NCI-H1092 treated with DMSO at 0.1 percent for 48 hours (cell line): ENCODE measurements around the gene SLC12A7.
"Not testable (repeated sequence)": the region's sequence is repeated elsewhere in the genome, so short reads cannot be mapped to it uniquely, and the experiment has no call there.

Source experiments
- DNase-seq: peaks from one replicate; lab custom pipeline; 2025; lab: John Stamatoyannopoulos, UW

The SLC12A7 gene

GRCh38 chr5:1095990-1096363 lies 15.9 kb downstream of the SLC12A7 start:
- DNase-seq = no peak

- DNase-seq = no peak
These were observed 16.4 kb downstream of the SLC12A7 start for GRCh38 chr5:1095302-1095989.

DNA sequence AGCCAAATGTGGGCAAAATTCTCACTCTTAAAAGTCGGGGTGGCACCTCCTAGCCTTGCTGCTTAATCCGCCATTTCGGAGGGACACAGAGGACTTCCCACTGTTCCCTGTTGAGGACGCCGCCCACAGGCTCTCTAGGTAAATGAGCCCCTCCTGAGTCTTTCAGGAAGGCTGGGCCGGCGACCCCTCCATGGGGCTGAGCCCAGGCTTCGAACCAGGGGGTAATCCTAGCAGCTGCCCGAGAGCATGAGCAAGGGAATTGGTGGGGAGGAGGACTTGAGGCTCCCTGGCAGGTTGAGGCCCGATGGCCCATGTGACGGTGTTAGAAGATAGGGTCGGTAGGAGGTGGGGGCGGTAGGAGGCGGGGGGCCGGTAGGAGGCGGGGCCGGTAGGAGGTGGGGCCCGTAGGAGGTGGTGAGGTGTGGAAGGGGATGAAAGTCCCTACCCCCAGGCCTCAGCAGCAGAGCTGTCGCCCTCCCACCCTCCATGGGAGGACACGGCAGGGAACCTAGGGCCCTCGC lies 17.1 kb downstream of the SLC12A7 start:
- no peak for DNase-seq

DNA sequence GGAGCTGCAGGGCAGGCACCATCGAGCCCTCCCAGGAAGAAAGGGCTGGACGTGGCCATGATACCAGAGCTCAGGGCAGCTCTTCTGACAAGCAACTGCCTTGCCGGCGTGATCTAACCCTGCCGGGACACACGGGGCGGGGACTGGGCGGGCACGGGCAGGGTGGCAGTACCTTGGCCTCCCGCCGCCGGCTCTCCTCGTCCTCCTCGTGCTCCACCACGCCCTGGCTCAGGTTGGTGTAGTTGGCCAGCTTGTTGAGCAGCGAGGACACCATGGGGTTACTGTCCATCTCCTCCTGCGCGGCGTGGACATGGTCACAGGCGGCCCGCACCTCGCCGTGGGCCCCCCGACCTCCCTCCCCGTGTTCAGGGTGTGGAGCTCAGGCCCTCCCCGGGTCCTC lies 18.5 kb downstream of the SLC12A7 start:
- no peak for DNase-seq

DNA sequence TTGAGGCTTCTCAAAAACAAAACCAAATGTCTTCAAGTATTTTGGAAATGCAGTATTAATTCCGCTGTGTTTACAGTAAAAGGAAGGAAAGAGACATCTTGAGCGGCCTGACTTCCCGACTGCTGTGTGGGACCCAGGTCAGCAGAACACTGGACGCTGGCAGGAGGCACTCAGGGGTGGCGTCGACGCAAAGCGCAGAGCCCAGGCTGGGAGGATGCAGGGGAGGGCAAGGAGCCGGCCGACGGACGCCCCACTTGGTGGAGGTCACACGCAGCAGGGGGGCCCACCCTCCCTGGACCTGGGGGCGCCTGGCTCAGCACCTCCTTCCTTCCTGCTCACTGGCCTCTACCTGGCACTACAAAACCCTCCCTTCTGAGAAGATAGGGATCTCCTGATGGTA lies 19.7 kb downstream of the SLC12A7 start:
- no peak for DNase-seq

DNA sequence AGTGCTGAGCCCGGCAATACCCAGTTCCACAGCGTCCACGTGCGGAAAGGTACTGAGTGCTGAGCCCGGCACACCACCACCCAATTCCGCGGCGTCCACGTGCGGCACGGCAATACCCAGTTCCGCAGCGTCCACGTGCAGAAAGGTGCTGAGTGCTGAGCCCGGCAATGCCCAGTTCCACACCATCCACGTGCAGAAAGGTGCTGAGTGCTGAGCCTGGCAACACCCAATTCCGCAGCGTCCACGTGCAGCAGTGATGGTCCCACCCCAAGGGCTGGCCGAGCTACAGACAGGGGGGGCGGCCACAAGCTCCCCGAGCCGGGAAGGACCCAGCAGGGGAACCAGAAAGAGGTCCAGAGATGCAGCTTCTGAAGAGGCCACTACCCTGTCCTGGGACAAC lies 20.2 kb downstream of the SLC12A7 start:
- DNase-seq = no peak

DNA sequence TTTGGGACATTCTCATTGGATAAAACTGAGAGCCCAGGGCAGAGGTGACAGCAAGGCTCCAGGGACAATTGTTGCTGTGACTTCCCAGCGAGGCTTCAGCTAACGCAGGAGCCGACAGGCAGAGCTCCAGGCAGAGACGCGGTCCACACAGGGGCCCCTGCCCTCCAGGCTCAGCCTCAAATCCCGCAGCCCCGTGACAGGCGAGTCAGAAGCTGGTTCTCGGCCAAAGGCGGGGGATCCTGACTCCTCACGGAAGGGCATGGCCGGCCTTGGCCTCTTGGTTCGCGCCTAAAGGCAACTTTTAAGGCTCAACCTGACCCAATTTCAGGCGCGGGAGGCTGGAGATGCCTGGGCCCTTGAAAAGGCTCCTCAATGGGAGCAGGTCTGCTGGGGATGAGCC lies 21.3 kb downstream of the SLC12A7 start:
- DNase-seq = no peak

DNA sequence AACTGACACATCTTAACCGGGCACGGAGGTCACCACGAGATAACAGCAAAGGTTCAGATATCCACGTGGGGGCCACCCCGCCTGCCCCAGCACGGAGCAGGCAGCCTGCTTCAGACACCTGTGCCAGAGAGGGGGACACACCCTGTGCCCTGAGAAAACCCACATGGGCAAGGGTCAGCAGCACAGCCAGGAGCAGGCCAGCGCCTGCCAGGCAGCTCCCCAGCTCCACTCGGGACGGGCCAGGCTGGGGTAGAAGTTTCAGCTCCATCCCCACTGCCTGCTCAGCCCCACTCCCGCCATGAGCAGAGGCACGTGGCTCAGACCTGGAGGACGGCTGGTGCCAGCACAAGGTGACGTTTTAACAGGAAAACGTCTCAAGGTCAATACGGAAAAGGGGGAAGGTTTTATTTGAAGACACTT lies 22.2 kb downstream of the SLC12A7 start:
- no peak for DNase-seq

DNA sequence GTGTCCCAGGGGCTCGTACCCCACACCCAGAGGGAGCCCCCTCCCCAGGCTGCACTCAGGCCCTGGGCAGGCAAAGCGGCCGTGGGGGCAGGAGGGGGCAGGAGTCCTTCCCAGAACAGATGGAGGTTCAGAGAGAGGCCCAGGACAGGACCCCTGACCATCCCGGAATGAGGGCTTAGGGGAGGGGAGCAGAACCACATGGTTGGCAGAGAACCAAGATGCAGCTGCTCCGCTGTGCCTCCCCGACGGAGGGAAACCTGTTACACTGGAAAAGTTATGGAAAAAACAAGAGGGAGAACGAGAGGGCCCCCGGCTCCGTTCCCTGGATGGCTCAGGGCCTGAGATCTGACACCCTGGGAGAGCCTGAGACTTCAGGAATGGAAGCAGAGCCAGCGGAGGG lies 22.7 kb downstream of the SLC12A7 start:
- no peak for DNase-seq

- DNase-seq = no peak
These were observed 23.1 kb downstream of the SLC12A7 start for GRCh38 chr5:1088726-1089125.

DNA sequence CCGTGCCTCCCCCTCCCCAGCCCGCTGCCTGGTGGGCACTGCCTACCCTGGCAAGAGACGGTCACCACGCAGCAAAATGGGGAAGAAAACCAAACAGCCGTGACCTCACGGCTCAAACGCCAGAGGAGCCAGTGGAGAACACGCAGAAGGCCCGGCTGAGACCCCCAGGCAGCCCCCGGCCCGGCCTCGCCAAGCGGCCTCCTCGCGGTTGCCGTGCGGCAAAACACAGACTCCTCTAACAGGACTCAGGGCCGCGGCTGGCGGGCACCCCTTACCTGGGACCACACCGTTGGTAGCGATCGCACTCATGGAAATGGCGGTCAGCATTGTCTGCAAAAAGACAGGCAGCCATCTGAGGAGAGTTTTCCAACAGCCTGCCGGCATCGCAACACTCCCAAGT lies 23.8 kb downstream of the SLC12A7 start:
- no peak for DNase-seq

GRCh38 chr5:1087428-1087827 lies 24.4 kb downstream of the SLC12A7 start:
- no peak for DNase-seq

DNA sequence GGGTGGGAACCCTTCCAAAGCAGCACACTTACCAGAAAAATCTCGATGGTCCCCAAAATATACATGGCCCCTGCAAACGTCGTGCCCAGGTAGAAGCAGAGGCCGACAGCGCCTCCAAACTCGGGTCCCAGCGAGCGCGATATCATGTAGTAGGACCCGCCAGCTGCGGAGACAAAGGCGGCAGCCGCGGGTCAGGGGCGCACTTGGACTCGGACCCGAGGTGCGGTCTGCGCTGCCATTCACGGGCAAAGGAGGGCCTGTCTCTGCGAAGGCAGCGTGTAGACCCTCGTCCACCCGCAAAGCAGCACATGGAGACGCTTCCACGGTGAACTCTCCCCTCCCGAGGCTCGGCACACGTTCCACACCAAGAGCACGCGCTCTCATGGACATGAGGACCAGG lies 25.0 kb downstream of the SLC12A7 start:
- DNase-seq = no peak

DNA sequence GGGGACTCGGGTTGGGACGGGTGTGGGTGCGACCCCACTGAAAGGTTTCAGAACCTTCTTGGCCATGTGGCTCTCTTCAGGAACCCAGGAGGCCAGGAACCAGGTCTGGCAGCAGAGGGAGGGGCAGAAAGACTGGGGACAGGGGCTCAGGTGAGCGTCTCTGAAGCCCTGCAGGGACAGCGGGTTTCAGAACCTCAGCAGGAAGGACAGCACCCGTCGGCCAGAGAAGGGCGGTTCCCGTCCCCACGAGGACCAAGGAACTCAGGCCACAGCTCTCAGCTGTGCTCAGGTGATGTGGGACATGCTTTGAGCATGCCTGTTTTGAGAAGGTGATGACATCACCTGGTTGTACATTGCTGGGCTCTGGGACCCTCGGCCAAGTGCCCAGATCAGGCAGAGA lies 25.7 kb downstream of the SLC12A7 start:
- no peak for DNase-seq

- no peak for DNase-seq
These were observed 26.5 kb downstream of the SLC12A7 start for GRCh38 chr5:1085391-1085790.

DNA sequence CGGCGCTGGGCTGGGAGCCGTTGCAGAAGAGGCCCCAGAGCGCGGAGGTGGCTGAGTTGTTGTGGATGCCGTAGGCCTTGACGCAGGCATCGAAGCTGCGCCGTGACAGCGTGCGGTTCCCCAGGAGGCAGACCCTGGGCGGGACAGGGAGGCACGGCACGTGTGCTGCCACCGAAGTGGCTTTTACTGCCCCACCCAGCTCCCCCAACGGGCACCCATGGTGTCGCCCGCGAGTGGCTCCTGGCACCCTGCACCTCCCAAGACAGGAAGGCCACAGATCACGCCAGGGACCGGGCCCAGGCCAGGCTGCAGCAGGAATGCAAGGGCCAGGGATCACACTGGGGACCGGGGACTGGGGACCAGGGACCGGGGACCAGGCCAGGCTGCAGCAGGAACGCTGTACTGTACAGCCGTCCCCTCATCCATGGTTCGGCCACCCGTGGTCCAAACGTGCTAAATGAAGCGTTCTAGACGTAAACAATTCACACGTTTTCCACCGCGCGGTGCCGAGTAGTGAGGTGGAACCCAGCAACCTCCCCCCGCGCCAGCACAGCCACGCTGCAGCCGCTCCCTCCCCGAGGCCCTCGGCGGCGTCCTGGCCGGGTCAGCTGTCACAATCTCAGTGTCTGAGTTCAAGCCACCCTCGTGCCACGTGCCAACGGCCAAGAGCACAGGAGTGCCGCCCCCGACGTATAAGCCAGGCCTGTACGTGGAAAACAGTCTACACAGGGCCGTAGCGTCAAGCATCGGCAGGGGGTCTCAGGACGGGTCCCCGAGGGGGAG lies 27.8 kb downstream of the SLC12A7 start:
- no peak for DNase-seq

GRCh38 chr5:1083026-1083425 lies 28.8 kb downstream of the SLC12A7 start:
- not testable (repeated sequence) for DNase-seq

- no peak for DNase-seq
These were observed 30.3 kb downstream of the SLC12A7 start for GRCh38 chr5:1081519-1081918.

DNA sequence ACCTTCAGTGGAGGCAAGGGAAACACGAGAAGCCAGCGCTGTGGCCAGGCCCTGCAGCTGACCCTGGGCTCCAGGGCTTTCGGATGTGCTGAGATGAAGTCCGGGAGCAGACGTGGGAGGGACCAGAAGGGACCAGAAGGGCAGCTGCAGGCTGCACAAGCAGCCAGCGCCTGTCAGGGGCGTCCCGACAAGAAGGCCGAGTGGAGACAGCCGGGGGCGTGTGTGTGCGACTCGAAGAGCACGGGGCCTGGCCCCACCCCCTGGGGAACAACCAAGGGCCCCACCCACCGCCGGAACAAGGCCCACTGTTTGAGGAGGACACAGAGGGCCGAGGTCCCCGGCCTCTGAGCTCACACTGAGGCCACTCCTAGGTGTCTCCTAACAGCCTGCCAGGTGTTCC lies 31.4 kb downstream of the SLC12A7 start:
- DNase-seq = no peak

- no peak for DNase-seq
These were observed 31.9 kb downstream of the SLC12A7 start for GRCh38 chr5:1079961-1080360.

DNA sequence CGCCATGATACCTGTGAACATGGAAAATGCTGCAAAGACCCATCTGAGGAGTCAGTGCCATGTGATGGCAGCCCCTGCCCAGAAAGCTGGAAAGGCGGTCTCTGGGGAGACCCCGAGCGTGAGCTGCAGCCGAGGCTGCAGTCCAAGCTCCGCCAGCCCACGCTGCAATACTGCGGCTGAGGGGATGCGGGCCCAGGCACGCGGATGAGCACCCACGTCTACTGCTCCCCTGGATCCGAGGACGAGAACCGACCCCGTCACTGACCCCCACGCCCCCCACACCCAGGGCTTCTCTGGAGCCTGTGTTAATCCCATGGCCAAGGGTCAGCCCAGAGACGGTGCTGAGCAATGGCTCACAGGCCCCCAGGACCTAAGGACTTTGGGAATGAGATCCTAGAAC lies 32.4 kb downstream of the SLC12A7 start:
- DNase-seq = no peak

DNA sequence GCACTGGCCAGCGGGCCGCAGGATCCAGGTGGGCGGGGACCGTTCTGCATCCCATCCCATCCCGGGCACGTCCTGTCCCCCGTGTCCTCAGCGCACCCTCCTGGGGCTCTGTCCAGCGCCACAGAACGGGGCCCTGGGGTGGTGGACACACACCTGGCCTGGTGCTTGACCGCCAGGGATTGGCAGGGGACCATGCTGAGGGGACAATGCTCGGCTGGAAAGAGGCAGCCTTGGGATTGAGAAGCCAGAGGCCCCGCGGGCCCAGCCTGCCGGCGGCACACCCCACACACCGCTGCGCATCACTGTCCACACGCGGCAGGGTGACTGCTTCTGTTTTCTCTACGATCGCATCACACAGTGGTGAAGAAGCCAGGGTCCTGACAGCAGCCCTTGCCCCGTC lies 33.0 kb downstream of the SLC12A7 start:
- no peak for DNase-seq

DNA sequence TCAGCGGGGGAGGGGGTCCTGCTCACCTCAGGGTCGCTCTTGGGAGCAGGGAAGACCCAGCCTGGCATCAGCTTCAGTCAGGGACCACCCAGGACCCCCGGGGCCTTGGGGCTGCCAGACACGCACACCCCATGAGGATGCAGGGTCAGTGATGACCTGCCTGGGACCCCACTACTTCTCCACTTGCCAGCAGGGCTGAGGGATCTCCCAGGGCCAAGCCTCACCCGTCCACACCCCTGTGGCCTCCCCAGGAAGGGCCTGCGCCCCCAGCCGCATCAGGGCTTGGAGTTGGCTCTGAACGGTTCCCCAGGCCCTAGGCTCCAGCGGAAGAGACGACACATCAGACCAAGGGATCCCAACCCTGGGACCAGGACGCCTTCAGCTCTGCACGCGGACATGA lies 33.7 kb downstream of the SLC12A7 start:
- DNase-seq = no peak
